Activated T-cell treated with anti-CD3 and anti-CD28 coated beads, Interleukin-2, amount 50 U/mL, for 72 hours (primary cell): ENCODE data around the gene OR10H3. TPM values are rescaled to one million over a fixed set of nuclear protein-coding genes. Genes with fewer than 3 reads are reported as not detected.
"Not testable (repeated sequence)": the region's sequence is repeated elsewhere in the genome, so short reads cannot be mapped to it uniquely, and the experiment has no call there.

ENCODE experiments used
- ATAC-seq, 2 donors: fragments of 150-1000 bp; cut with Tn5 transposase; replicated peaks in 1 of 2; 2 replicates each; pipeline ENCODE4 v1.10.0; 2021; ENCODE audit warnings: moderate library complexity in 2 of 2, mild to moderate bottlenecking in 1 of 2
- DNase-seq, 2 donors: peaks; one replicate each; pipeline ENCODE4 v3.0.0; 2021 to 2022; ENCODE audit warnings: mixed read lengths in 1 of 2
- H3K27ac Mint-ChIP-seq: one replicate; pipeline ENCODE4 v1.8.0; 2022; ENCODE audit warnings: mild to moderate bottlenecking, moderate library complexity, mixed read lengths
- H3K27me3 Mint-ChIP-seq: one replicate; pipeline ENCODE4 v1.8.0; 2022; ENCODE audit warnings: low read depth, mixed read lengths
- H3K36me3 Mint-ChIP-seq, 2 donors: one replicate each; pipeline ENCODE4 v1.8.0; 2022; ENCODE audit warnings: mixed read lengths in 2 of 2, mild to moderate bottlenecking in 1 of 2; ENCODE audit not compliant: insufficient read depth in 2 of 2
- H3K4me1 Mint-ChIP-seq: one replicate; pipeline ENCODE4 v1.8.0; 2022; ENCODE audit warnings: low read depth, mixed read lengths
- H3K4me3 Mint-ChIP-seq, 2 donors: one replicate each; pipeline ENCODE4 v1.8.0; 2022; ENCODE audit warnings: mild to moderate bottlenecking in 2 of 2, mixed read lengths in 2 of 2, moderate library complexity in 2 of 2
- H3K9me3 Mint-ChIP-seq, 2 donors: one replicate each; pipeline ENCODE4 v1.8.0; 2022; ENCODE audit warnings: mixed read lengths in 2 of 2
- total RNA-seq, 2 donors: library from RNA; stranded (reverse); gene quantifications; one replicate each; pipeline ENCODE4 v1.2.3, GENCODE V29; 2022

The OR10H3 gene
- total RNA-seq, 2 donors from 2014 or later: not detected

GRCh38 chr19:15782211-15782610, 44.4 kb downstream of the OR10H3 start:
- Mint-ChIP-seq H3K4me1 (no peaks in the 10 kb centered on the region), H3K27ac (no peak overlapping the region), H3K4me3 (no peak overlapping the region), H3K9me3 (no peaks in the 10 kb centered on the region), H3K36me3 (no peaks in the 10 kb centered on the region), H3K27me3 (peaks cover 6% of the 10 kb centered on the region)
- DNase-seq: no peak
- no peak for ATAC-seq

DNA sequence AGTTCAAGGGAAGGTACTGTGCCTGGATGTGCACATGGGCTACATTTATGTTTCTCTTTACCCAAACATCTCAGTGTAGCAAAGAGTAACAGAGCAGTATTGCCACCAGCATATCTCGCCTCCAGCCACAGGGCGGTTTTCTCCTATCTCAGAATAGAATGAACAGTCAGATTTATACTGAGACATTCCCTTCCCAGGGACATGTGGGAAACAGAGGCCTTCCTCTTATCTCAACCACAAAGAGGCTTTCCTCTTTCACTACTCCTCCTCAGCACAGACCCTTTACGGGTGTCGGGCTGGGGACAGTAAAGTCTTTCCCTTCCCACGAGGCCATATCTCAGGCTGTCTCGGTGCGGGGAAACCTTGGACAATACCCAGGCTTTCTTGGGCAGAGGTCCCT, 45.1 kb downstream of the OR10H3 start:
- not testable (repeated sequence) for H3K27ac Mint-ChIP-seq, H3K36me3 Mint-ChIP-seq, DNase-seq, H3K9me3 Mint-ChIP-seq, H3K4me3 Mint-ChIP-seq, ATAC-seq, H3K4me1 Mint-ChIP-seq
- H3K27me3 Mint-ChIP-seq: peaks cover 13% of the 10 kb centered on the region

- no peaks in the 10 kb centered on the region for H3K36me3 Mint-ChIP-seq
- peaks cover 26% of the 10 kb centered on the region for H3K27me3 Mint-ChIP-seq
Observed at GRCh38 chr19:15787611-15788155, 49.9 kb downstream of the OR10H3 start, which contains the start of gene OR10H5. Gene OR10H5, plus strand, starts transcription at chr19:15787661. Its CDS starts 6,388 bp downstream, at chr19:15794049.

GRCh38 chr19:15788594-15789270, 50.9 kb downstream of the OR10H3 start:
- H3K27ac Mint-ChIP-seq: no peak overlapping the region
- peaks cover 26% of the 10 kb centered on the region for H3K27me3 Mint-ChIP-seq
- no peaks in the 10 kb centered on the region for H3K36me3 Mint-ChIP-seq
- H3K4me1 Mint-ChIP-seq: no peaks in the 10 kb centered on the region
- no peak for DNase-seq
- ATAC-seq: no peak
- no peaks in the 10 kb centered on the region for H3K9me3 Mint-ChIP-seq
- no peak overlapping the region for H3K4me3 Mint-ChIP-seq

More at GRCh38 chr19:15787611-15788155, 49.9 kb downstream of the OR10H3 start, which contains the start of gene OR10H5:
- no peaks in the 10 kb centered on the region for H3K4me1 Mint-ChIP-seq
- H3K27ac Mint-ChIP-seq: no peak within 1 kb of the TSS
- H3K9me3 Mint-ChIP-seq: no peaks in the 10 kb centered on the region
- H3K4me3 Mint-ChIP-seq: no peak within 1 kb of the TSS
- DNase-seq (no peak), ATAC-seq (no peak)

DNA sequence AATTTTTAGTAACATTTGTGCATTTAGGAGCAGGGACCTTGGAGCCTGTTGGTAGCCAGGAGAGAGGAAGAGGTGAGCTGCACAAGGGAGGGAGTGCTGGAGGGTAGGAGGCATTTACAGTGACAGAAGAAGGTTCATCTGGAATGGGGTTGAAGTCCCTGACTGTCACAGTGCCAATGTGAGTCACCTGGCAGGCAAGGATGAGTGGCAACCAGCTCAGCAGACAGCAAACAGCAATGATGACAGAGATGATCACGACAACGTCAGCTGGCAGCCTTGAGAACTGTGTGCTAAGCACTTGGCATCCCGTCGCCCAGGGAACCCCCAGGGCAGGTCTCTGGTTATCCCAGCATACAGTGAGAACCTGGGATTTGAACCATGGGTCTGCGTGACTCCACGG, 52.3 kb downstream of the OR10H3 start:
- ATAC-seq (no peak), DNase-seq (no peak)
- Mint-ChIP-seq H3K27me3 (peaks cover 26% of the 10 kb centered on the region), H3K4me3 (no peak overlapping the region), H3K9me3 (no peaks in the 10 kb centered on the region), H3K36me3 (no peaks in the 10 kb centered on the region), H3K4me1 (no peaks in the 10 kb centered on the region), H3K27ac (no peak overlapping the region)

Other genes with a start within 250 kb of the OR10H3 start
- gene CYP4F22, start 229.5 kb upstream of the OR10H3 start, total RNA-seq: 1 to 10 TPM in 1 of 2 donors, under 1 TPM in 1; 0.84 to 1.2 TPM
- gene CYP4F8, start 122.8 kb upstream of the OR10H3 start, total RNA-seq: not detected
- 1 to 10 TPM in 1 of 2 donors, under 1 TPM in 1; 0.30 to 1.7 TPM for gene CYP4F3, start 97.1 kb upstream of the OR10H3 start, total RNA-seq
- gene CYP4F12, start 64.9 kb upstream of the OR10H3 start, total RNA-seq: under 1 TPM in 1 of 2 donors, not detected in 1; 0.16 TPM
- gene OR10H2, start 10.0 kb upstream of the OR10H3 start, total RNA-seq: not detected
- not detected for gene OR10H5, start 49.7 kb downstream of the OR10H3 start, total RNA-seq
- under 1 TPM in 1 of 2 donors, not detected in 1; 0.07 TPM for gene OR10H1, start 77.7 kb downstream of the OR10H3 start, total RNA-seq
- under 1 TPM in 1 of 2 donors, not detected in 1; 0.19 TPM for gene CYP4F2, start 160.1 kb downstream of the OR10H3 start, total RNA-seq
- gene CYP4F11, start 196.5 kb downstream of the OR10H3 start, total RNA-seq: not detected
- gene OR10H4, start 211.0 kb downstream of the OR10H3 start, total RNA-seq: not detected